ENCODE data around the gene SPRY2.

SPRY2 gene

DNA sequence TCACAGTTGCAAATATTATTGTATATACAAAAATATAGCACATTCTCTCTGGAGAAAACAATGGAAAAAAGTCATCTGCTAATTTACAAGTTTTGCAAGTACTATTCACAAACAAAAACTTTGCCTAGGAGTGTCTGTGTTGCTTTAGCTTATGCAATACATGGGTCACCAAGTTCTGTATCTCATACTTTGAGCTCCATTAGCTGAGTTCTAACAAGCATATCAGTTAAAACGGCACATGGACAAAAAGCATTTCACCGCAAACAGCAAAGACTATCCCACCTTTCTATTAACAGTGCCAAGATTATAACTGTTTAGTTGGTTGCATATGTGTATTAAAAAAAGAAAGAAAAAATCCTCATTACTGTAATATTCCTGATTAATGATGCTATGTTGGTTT lies 4.6 kb downstream of the SPRY2 start (continued):
- TF ChIP-seq, protein P1, sequence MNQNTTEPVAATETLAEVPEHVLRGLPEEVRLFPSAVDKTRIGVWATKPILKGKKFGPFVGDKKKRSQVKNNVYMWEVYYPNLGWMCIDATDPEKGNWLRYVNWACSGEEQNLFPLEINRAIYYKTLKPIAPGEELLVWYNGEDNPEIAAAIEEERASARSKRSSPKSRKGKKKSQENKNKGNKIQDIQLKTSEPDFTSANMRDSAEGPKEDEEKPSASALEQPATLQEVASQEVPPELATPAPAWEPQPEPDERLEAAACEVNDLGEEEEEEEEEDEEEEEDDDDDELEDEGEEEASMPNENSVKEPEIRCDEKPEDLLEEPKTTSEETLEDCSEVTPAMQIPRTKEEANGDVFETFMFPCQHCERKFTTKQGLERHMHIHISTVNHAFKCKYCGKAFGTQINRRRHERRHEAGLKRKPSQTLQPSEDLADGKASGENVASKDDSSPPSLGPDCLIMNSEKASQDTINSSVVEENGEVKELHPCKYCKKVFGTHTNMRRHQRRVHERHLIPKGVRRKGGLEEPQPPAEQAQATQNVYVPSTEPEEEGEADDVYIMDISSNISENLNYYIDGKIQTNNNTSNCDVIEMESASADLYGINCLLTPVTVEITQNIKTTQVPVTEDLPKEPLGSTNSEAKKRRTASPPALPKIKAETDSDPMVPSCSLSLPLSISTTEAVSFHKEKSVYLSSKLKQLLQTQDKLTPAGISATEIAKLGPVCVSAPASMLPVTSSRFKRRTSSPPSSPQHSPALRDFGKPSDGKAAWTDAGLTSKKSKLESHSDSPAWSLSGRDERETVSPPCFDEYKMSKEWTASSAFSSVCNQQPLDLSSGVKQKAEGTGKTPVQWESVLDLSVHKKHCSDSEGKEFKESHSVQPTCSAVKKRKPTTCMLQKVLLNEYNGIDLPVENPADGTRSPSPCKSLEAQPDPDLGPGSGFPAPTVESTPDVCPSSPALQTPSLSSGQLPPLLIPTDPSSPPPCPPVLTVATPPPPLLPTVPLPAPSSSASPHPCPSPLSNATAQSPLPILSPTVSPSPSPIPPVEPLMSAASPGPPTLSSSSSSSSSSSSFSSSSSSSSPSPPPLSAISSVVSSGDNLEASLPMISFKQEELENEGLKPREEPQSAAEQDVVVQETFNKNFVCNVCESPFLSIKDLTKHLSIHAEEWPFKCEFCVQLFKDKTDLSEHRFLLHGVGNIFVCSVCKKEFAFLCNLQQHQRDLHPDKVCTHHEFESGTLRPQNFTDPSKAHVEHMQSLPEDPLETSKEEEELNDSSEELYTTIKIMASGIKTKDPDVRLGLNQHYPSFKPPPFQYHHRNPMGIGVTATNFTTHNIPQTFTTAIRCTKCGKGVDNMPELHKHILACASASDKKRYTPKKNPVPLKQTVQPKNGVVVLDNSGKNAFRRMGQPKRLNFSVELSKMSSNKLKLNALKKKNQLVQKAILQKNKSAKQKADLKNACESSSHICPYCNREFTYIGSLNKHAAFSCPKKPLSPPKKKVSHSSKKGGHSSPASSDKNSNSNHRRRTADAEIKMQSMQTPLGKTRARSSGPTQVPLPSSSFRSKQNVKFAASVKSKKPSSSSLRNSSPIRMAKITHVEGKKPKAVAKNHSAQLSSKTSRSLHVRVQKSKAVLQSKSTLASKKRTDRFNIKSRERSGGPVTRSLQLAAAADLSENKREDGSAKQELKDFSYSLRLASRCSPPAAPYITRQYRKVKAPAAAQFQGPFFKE (tag by site-specific recombination; IDR thresholded peaks at IDR 0.05; ENCODE audit: borderline replicate concordance) = no peak
- TF ChIP-seq ZNF488 (tag by site-specific recombination; IDR thresholded peaks at IDR 0.05) = no peak
- TF ChIP-seq ZNF514 (tag by site-specific recombination; IDR thresholded peaks at IDR 0.05) = no peak
- TF ChIP-seq ZBTB1 (tag by site-specific recombination; IDR thresholded peaks at IDR 0.05) = no peak

- no peak for TF ChIP-seq ZNF433 (tag by site-specific recombination; IDR thresholded peaks at IDR 0.05; ENCODE audit: low read depth)
- 0 out of 2 replicates have a peak, but pooled peaks have one; percentile 13 for TF ChIP-seq OSR2 (tag by site-specific recombination; IDR thresholded peaks at IDR 0.05)
- peak; percentile 58 for TF ChIP-seq BCL6B (tag by site-specific recombination; IDR thresholded peaks at IDR 0.05)
- peak; percentile 85 for TF ChIP-seq FEZF1 (tag by site-specific recombination; IDR thresholded peaks at IDR 0.05)
- Histone ChIP-seq H3K4me1 (ENCODE audit: control insufficient read depth, insufficient read depth, low read length) (no peaks in the 10 kb centered on the region), H3K27ac (ENCODE audit: extremely low read depth, low read depth, low read length) (no peak overlapping the region), H3K9me3 (ENCODE audit: control insufficient read depth, insufficient read depth, low read depth, low read length) (no peaks in the 10 kb centered on the region), H3K36me3 (ENCODE audit: control insufficient read depth in 2 of 2, insufficient read depth in 1 of 2, low read length in 2 of 2) (peaks cover 0 to 40% of the 10 kb centered on the region in 2 experiments; a peak in 2 of 3 replicates), H3K4me3 (ENCODE audit: low read depth, low read length) (no peak overlapping the region)
- POLR2A ChIA-PET = interaction anchor here (0.6 kb wide), 1 partner anchor 418 kb away, joined by 3 read pairs; no protein-coding TSS in a partner anchor
- CTCF ChIA-PET = interaction anchor here (0.6 to 0.9 kb wide), 5 partner anchors 9 to 683 kb away, joined by 3 to 6 read pairs (median 4); no protein-coding TSS in a partner anchor
Measured at GRCh38 chr13:80334597-80335260, 6.2 kb downstream of the SPRY2 start.

- ChIA-PET CTCF (no interaction called here), POLR2A (no interaction called here)
- Histone ChIP-seq H3K4me3 (ENCODE audit: low read depth, low read length) (no peak overlapping the region), H3K9me3 (ENCODE audit: control insufficient read depth, insufficient read depth, low read depth, low read length) (no peaks in the 10 kb centered on the region), H3K4me1 (ENCODE audit: control insufficient read depth, insufficient read depth, low read length) (no peaks in the 10 kb centered on the region), H3K36me3 (ENCODE audit: control insufficient read depth in 2 of 2, insufficient read depth in 1 of 2, low read length in 2 of 2) (peaks cover 0 to 32% of the 10 kb centered on the region in 2 experiments; a peak in 2 of 3 replicates), H3K27ac (ENCODE audit: extremely low read depth, low read depth, low read length) (no peak overlapping the region)
- TF ChIP-seq TRIM28 (IDR thresholded peaks at IDR 0.05; ENCODE audit: borderline replicate concordance, low read length) = no peak
- no peak for TF ChIP-seq ZNF423 (tag by site-specific recombination; IDR thresholded peaks at IDR 0.05)
- no peak for TF ChIP-seq ZFP37 (tag by site-specific recombination; IDR thresholded peaks at IDR 0.05)
- TF ChIP-seq ZSCAN4 (tag by site-specific recombination; IDR thresholded peaks at IDR 0.05) = no peak
- no peak for TF ChIP-seq ZFP3 (tag by site-specific recombination; IDR thresholded peaks at IDR 0.05; ENCODE audit: low read depth)
- no peak for TF ChIP-seq GLIS1 (tag by site-specific recombination; IDR thresholded peaks at IDR 0.05)
- TF ChIP-seq ZNF221 (tag by site-specific recombination; IDR thresholded peaks at IDR 0.05; ENCODE audit: borderline replicate concordance) = no peak
- no peak for TF ChIP-seq YY2 (tag by site-specific recombination; IDR thresholded peaks at IDR 0.05)
- no peak for TF ChIP-seq ZNF488 (tag by site-specific recombination; IDR thresholded peaks at IDR 0.05)
Measured at GRCh38 chr13:80331984-80332383, 8.9 kb downstream of the SPRY2 start.
